CD4-positive, alpha-beta T cell treated with Interleukin-17A for 4 hours (primary cell): Measurements from ENCODE around the gene DNAJA4.

Experiments
- DNase-seq: peaks from one replicate; pipeline ENCODE4 v3.0.0-alpha.2; 2020; ENCODE audit warnings: mixed read lengths

DNAJA4 gene

DNA sequence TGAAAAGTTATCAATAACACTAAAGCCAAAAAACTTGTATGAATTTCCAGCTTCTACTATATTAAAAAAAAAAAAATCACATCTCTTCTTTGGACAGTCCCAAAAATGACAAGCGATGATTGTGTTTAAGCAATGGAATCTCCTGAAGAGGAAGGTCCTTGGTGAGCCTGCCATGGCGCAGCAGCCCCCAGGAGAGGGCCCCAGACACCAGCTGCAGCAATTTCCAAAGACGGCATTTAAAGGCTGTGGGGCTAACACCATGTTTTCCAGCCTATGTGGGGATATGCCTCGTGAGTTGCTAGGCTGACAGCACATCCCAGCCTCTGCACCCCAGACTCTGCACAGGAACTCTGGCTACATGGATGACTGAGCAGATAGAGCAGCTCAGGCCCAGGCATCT, 20.4 kb downstream of the DNAJA4 start:
- no peak for DNase-seq

DNA sequence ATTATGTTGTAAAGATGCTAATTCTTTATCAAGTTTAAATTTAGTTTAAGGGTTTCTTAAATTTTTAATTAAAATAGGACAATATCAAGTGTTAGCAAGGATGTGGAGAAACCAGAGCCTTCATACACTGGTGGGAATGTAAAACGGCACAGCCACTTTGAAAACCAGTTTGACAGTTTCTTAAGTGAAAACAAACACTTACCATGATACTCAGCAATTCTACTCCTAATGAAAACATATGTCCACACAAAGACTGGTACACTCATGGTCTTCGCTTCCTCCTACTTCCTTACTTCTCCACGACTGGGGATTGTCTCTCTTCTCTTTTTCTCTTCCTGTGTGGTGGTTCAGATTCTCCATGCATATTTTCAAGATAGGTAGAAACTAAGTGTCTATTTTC, 25.9 kb downstream of the DNAJA4 start:
- DNase-seq = no peak

DNA sequence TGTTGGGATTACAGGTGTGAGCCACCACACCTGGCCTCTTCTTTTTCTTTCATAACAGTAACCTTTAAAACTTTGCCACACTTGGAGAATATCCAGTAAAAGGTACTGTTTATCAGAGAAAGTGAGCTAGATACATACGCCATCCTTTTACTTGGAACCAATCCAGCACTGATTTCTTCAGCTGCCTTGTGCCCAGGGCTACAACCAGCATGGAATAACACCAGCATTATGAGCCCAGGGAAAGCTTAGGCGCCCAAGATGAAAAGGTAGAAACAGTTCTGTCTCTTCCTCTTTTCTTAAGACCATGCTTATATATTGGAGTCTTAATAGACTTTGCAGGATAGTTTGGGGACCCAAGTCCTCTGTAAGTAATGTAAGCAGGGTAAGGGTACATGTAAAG, 26.7 kb downstream of the DNAJA4 start:
- no peak for DNase-seq

DNA sequence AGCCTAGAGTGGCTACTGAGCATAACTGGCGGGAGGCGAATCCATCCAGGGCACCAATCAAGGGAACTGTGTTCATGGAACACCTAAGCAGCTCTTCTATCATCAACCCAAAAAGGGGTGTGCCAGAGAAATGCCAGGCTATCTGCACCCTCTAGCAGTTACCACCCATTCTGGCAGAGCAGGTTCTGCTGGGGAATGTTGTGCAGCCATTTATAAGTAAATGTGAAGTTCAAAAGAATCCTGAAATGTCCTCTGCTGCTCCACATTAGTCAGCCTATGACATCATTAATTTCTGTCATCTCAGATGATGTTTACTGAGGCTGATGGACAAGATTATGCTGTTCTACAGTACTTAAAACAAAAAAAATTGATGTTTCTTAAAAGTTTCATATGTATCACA, 27.3 kb downstream of the DNAJA4 start:
- no peak for DNase-seq

DNA sequence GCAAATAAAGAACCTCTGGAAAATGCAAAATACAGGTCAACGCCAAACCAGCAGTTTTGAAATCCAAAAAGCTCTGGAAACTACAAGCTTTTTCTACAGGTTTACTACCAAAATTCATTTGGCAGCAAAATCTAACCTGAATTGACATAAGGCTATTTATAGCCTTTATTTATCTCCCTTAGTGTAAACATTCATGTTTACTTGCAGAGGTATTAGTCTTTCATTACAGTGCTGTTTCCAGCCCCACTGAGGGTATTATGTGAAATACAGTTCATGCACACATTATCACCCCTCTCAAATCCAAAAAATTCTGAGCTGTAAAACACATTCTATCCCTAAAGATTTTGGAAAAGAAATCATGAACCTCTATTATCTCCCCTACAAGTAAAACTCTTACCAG, 27.9 kb downstream of the DNAJA4 start:
- no peak for DNase-seq

DNA sequence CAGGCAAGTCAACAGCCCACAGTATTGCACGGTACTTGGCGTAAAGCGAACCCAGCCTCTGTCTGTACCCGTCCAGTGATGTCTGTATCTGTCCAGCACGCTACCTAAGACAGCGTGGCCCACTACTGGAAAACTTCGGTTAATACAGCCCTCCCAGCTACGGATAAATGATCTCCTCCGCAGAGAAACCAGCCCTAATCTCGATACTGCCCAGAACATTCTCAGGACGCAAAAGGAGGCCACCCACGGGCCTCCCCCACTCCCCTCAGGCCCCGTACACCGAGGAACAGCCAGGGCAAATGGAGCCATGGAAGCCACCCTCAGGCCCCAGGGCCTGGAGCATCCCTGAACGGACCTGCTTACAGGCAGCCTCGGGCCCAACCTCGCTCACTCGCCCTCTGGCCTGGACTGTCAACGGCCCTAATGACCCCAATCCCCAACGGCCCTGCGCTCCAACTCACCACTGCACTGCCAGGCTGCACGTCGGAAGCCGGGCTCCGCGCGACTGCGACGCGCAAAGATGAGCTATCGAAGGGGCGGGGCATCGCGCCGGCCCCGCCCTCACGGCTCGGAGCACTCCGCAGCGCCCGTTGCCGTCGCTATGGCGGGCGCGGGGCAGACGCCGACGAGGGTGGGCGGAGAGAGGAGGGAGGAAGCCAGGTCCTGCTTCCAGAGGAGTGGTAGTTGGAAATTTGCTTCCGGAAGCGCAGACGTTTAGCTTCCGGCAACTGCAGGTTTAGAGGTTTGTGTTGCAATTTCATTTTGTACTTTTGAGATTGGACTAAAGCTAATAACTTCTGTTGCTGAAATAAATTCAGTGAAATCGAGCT, 35.0 kb downstream of the DNAJA4 start, which contains the start of gene SKIC8:
Gene SKIC8 (minus strand): TSS at position 509 of the 830 bp plus-strand sequence. CDS start 3,923 bp downstream, outside the sequence.
- peak; percentile 93 for DNase-seq

DNA sequence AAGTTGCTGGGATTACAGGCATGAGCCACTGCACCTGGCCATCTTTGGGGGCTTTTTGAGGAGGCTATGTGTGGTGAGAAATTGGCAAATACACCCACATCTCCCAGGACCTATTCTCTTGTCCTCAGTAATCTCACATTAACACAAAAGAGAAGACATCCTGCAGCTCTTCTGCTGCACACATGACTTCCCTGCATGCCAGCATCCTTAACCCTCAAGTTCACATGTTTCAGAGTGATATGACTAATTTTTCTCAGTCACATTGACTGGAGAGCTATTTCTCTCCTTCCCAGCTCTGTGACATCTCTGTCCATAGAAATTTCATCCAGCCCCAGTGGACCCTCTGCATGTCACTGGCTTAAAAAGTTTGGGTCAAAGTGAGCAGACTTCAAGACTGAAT, 37.0 kb downstream of the DNAJA4 start:
- no peak for DNase-seq

DNA sequence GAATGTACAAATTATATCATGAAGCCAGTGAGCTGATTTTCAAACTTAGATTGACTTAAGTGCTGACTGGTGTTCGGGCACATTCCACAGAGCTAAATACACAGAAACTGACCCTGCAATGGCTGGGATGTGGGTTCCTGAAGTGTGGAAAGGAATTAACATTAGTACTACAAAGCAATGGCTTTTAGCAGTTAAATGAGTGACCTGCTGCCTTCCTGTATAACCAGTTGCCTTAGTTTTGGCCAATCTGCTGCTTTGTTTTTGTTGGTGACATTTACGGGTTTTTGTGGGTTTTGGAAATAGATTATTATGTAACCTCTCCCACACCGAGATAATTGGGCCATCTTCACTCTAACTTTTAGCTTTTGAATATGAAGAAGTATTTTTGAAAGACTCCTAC, 37.5 kb downstream of the DNAJA4 start:
- no peak for DNase-seq

DNA sequence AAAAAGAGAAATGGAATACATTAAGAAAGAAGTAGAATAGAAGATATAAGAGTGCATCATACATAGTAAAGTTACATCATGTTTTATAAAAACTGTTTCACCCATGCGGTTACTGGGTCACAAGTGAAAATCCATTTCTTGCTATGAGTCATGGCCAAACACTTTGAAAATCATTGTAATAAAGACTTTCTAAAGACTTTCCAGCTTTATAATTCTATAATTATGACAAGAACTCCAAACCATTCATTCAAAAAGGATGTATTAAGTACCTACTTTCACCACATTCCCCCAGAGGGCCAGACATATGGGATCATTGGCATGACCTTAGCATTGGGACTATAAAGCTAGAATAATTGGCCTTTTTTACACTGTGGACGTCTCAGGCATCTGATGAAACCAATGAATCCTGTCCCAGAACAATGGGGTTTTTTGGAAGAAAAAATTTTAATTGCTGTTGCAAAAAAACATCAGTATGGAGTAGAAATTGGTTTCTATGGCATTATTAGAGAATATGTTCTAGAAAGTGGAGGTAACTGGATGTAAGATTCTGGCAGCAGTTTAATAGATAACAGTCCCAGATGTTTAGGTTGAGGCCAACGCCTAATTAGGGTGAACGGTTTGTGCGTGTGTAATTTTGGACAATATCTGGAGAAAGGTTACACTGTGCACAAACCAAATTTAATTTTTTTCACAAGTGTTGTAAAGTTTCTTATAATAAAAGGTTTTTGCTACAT, 38.4 kb downstream of the DNAJA4 start:
- DNase-seq = no peak

DNA sequence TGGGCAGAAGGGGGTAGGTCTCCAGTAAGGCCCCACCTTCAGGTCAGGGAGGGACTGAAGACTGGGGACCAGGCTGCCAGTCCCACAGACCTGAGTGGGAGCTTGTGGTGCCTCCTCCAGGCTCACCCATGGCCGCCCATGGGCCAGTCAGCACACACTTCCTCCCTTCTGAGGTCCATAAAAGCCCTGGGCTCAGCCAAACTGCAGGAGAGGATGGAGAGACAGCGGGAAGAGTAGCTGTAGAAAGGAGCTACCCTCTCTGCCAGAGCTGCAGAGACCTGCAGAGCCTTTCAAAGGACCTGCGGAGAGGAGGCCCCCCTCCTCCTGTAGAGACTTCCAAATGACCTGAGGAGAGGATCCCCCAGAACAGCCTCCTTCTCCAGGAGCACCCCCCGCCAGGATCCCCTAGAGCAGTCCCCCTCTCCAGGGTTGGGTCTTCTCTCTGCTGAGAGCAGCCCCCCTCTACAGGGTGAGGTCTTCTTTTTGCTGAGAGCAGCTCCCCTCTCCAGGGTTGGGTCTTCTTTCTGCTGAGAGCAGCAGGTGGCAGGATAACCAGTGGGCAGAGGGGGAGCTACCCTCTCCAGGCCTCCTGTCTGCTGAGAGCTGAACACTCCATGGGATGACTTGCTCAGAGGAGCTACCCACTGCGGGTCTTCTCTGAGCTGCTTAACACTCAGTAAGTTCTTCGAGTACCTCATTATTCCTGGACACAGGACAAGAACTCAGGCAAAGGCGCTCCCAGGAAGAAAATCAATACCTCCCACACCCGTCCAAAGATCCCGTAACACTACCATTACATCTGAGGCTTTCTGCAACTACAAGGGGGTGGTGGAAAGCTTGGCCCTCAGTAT, 40.1 kb downstream of the DNAJA4 start:
- DNase-seq = no peak

DNA sequence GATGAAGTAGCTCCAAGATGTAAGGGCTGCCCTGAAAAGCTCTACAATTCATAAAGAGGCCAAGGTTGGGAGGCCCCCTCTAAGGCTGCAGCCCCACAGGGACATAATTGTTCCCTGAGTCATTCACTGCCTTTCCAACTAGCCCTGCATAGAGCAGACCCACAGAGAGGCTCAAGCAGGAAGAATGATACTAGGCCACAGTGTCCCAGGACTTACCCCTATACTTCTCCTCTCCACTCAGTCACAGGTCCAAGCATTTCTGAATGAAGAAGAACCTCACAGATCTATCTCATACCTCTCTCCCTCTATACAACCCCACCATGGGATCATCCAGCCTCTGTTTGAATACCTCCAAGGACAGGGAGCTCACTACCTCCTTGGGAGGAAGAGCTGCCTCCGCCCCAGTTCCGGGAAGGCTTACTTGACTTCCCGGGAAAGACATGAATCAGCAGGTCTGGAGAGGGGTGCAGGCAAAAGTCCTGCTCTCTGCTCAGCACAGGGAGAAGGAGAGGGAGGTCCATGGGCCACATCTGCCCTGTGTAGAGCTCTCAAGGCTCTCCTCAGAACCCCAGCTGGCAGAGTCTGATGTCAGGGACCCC, 41.9 kb downstream of the DNAJA4 start:
- no peak for DNase-seq

DNA sequence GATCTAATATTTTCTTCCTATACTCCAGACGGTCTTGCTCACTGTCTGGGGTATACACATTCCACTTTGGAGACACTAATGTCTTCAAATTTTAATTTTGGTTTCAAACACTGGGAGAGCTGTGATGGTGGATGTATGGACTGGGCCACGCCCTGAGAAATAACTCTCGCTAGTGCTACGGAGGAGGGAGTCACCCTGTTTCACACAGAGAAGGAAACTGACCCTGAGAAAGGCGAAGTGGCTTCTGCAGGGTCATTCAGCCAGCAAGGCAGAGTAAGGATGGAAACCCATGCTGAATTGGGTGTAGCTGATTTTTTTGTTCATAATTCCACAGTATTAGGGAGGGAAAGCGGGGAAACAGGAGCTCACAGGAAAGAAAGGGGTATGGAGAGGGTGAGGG, 43.6 kb downstream of the DNAJA4 start:
- no peak for DNase-seq

DNA sequence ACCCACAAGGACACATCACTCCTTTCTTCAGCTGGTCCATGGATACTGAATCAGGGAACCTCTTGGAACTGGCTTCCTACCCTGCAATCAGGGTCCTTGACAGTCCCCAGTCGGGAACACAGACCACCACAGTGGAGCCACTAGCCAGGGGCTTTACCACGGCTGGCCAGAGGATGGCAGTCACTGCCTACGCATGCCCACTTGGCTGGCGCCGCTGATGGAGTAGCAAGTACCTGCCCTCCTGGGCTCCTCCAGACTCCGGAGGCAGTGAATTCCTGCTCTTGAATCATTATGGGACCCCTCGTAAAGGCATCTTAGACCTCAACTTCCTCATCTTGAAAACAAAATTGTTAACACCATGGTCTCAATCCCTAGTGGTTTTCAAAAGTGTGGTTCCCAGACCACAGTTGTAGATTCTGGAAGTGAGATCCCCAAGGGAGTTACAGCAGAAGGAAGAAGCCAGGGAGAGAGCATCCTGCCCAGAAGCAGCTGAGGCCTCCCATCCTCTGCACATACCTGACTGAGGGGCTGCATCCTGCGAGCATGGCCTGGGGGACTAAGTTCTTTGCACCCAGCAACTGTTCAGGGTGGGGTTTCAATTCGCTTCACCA, 44.2 kb downstream of the DNAJA4 start:
- DNase-seq = peak; percentile 40

DNA sequence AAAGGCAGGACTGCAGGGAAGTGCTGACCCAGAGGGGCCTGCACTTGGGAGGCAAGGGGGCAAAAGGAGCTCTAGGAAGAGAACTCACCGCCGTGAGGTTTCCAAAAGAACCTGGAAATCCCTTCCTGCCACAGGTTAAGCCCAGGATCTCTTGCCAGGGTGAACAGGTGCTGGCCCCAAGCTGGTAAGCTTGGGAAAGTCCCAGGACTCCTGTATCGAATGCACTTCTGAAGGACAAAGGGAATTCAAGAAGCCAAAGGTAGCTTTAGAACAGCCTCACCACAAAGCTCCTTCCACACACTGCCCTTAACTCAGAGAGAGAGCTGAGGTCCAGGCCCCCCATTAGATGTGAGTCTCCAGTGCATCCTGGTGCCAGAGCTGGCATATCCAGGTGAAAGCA, 46.9 kb downstream of the DNAJA4 start:
- DNase-seq = no peak

DNA sequence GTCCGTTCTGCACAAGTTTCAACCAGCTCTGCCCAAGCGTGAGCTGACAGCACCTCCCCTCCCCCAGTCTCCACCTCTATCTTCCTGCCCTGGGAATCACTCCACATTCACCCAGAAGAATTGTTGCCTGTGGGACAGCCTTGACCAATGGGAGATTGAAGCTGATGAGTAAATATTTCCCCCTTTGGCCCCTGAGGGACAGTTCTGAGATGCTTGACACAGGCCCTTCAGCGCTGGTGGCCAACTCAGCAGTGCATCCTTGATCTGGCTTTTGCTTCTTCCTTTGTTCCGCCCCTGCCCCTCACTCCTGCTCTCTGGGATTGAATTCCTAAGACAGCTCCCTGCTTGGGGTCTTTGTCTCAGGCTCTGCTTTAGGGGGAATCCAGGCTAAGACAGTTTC, 48.2 kb downstream of the DNAJA4 start:
- no peak for DNase-seq

DNA sequence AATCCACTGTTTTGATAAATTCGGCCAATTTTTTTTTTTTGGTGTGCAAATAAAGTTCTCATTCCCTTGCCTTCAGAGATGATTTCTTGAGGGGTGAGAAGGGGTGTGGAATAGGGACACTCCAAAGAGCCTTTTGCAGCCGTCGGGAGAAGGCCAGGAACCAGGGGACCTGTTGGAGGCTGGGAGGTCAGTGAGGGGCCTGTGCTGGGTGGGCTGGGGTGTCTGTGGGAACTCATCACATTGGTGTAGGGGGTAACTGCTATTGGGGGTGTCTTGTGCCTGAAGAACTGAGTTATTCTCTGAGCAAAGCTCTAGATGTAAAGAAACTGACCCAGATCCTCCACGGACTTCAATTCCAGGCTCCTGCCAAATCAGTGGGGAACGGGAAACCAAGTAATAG, 48.6 kb downstream of the DNAJA4 start:
- DNase-seq = no peak

DNA sequence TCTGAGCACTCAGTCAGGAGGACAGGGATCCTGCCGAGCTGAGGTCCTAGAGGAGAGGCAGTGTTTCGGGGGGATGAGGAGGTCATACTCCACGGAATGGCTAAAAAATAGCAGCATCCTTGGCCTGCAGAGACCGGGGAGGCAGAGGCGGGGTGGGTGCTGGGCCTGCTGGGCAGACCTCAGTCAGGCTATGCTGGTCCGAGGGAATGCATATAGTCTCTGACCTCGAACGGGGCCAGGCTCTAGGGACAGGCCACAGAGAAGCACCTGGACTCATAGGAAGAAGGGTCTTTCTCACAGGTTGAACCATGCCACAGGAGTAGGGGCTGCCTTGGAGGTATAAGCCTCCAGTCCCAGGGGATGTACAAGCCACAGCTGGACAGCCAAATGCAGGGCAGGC, 49.0 kb downstream of the DNAJA4 start:
- DNase-seq = no peak

DNA sequence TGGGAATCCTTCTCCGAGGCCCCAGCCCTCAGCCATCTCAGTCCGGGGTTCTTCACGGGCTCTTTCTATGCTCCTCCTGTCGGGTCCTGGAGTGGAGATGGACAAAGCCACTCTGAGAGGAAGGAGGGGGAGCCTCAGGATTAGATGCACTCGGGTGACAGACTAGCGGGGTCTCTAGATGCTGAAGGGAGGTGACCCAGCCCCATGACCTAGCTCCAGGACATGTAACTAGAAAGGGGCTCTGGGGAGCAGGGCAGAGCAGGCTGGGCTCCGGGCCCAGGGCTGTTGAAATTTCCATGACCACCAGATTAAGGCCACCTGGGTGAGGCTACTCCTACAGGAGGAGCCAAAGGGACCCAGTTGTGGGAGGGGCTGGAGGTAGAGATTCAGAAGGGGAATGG, 49.8 kb downstream of the DNAJA4 start:
- no peak for DNase-seq

DNA sequence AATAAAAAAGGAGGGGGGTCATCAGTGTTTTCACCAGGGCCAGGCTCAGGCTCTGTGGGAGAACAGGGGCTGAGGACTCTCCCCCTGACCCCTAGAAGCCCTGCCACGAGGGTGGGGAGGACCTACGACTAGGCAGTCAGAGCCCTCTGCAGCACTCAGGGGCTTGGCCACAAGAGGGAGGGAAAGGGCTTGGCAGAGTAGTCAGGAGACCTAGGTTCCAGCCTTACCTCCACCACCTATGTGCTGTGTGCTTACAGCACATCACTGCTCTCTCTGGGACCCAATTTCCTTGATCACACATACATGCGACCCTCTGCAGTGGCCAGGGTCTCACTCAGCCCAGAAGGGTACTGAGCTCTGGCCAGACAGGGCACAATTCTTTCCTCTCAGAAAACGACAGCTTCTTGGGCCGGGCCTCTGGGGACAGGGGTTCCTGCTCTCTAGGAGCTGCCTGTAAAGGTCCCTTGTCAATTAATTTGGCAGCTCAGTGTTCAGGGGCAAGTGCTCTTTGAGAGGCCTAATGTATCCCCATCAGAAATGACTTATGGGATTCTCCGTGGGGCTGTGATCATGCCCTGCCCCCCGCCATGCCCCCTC, 51.4 kb downstream of the DNAJA4 start:
- DNase-seq = no peak

DNA sequence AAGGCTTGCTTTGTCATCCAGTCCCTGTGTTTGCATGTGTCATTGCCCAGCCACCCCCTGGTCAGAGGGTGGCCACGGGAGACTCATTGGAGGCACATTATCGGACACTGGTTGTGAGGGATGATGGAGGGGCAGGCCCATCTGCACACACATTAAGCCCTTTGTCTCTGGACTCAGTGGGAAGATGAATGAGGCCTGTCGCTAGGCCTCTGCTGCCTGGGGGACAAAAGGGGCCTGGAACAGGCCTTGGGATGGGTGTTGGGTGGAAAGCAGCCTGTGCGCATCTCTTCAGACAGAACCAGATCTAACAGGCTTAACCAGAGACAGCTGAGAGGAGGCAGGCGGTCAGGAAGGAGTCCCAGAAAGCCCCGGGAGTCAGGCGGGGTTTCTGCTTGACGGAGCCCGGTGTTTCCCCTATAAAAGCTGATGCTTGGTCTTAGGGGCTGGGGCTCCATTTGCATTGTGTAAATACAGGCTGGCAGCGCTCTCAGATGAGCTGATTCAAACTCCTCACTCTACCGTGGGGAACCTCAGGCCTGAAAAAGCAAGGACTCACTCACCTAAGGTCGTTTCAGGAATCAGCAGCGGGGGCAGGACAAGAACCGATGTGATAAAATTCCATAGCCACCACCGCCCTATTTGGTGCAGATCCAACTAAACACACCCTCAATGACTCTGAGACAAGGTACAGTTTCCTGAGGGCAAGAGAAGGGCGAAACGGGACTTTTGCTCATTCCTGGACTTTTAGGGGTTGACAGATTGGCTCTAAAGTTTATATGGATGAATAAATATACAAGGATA, 52.1 kb downstream of the DNAJA4 start:
- DNase-seq = no peak

DNA sequence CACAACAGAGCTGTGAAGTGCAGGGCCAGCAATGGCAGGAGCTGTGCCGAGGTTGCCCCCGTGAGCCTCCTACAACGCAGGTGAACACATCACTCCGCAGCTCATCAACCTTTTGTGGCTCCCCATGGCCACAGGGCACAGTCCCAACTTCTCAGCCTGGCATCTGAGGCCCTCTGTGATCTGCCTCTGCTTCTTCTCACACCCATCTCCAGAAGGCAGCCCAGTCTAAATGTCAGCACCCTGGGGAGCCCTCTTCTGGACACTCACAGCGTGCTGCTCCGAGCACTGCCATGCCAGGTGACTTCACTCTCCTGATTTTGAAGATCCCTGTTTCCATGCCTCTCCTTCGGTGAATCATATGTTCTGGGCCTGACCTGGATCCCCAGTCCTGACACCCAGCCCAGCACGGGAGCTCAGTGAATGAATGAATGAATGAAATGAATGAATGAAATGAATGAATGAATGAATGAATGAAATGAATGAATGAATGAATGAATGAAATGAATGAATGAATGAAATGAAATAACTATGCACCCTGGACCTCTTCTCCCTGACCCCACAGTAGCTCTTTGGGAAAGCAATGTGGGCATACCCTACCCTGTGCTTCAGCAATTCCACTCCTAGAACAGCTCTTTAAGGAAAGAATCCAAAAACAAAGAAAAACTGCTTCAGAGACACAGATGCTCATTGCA, 52.9 kb downstream of the DNAJA4 start:
- no peak for DNase-seq
